GM13976 (cell line): Measurements from ENCODE around the gene PSMD5.

ENCODE experiments used
- DNase-seq: peaks from one replicate; pipeline ENCODE4 v3.0.0; 2012; ENCODE audit warnings: low spot score
- in situ Hi-C: fragments of 300-500 bp; cut with MboI; formaldehyde crosslinking; loops from one replicate; pipeline ENCODE4 v1.12.0; 2022; ENCODE audit warnings: low sequenced_read_pairs, mixed read lengths, inconsistent platforms; ENCODE audit not compliant: unreplicated experiment
- TF ChIP-seq, protein P1 (sequence below): IDR thresholded peaks from 2 replicates; pipeline ENCODE4 v1.5.1; 2012; ENCODE audit warnings: borderline replicate concordance, mild to moderate bottlenecking; ENCODE audit not compliant: insufficient read depth; ENCODE audit errors: extremely low read depth, missing control alignments, control extremely low read depth

PSMD5 gene

DNA sequence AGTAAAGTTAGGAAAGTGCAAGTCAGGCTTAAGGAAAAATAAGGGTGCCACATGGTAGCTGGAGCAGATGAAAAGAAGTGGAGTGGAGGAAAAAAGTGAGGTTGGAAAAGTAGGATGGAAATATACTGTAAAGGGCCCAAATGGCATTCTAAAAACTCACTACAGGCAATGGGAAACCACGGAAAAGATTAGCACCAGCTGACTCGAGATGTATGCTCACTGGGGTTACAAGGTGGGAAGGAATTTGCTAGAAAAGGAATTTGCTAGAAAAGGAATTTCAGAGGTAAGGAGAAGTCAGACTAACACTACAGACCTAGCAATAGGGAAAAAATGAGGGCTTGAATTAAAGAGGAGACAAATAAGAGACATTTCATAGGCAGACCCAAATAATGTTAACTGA, 3.6 kb downstream of the PSMD5 start:
- in situ Hi-C loops = no loop called here
- DNase-seq = no peak
- TF ChIP-seq, protein P1, sequence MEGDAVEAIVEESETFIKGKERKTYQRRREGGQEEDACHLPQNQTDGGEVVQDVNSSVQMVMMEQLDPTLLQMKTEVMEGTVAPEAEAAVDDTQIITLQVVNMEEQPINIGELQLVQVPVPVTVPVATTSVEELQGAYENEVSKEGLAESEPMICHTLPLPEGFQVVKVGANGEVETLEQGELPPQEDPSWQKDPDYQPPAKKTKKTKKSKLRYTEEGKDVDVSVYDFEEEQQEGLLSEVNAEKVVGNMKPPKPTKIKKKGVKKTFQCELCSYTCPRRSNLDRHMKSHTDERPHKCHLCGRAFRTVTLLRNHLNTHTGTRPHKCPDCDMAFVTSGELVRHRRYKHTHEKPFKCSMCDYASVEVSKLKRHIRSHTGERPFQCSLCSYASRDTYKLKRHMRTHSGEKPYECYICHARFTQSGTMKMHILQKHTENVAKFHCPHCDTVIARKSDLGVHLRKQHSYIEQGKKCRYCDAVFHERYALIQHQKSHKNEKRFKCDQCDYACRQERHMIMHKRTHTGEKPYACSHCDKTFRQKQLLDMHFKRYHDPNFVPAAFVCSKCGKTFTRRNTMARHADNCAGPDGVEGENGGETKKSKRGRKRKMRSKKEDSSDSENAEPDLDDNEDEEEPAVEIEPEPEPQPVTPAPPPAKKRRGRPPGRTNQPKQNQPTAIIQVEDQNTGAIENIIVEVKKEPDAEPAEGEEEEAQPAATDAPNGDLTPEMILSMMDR = no peak

DNA sequence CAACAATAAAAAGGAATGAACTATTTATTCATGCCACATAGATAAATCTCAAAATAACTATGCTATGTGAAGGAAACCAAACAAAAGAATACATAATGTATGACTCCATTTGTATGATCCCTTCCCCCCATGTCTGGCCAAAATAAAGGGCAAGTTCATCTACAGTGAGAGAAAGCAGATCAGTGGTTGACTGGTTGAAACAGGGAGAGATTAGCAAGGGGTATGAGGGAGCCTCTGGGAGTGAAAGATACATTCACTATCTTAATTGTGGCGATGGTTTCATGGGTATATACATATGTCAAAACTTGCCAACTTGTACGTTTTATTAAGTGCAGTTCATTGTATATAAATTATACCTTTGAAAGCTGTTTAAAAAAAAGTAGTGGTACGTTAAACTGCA, 4.8 kb downstream of the PSMD5 start:
- no peak for DNase-seq
- in situ Hi-C loops = no loop called here
- TF ChIP-seq, protein P1 = no peak

DNA sequence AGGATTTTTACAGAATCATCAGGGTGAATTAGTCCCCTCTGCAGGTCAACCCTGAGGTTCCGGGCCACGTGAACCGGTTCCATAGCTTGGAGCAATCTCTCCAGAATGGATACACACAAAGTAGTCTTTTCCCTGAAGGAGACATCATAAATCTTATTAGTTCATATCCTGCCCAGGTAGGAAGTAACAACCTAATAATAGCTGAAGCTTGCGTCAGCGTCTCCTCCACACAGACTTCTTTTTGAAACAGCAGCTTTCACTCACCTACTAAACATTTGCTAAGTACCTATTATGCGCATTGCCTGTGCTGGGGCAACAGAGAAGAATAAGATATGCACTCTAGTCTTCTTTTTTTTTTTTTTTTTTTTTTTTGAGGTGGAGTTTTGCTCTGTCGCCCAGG, 9.4 kb downstream of the PSMD5 start:
- in situ Hi-C loops = no loop called here
- TF ChIP-seq, protein P1 = no peak

DNA sequence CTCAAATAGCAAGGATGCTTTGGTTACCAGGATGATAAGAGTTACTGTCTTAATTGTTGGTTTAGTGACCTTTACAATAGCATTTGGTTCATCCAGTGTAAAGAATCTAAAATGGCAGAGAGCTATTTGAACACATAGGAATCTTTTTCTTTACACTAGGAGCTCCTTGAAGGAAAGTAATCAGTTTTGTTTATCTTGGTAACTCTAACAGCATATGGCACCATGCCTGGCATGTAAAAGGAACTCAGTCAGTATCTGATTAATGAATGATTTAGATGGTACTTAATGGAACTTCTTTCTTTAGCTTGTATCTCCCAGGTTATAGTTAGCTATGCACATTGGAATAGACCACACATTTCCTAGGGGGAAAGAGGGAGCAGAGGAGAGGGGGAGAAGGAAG, 9.9 kb downstream of the PSMD5 start:
- in situ Hi-C loops = no loop called here
- TF ChIP-seq, protein P1 = no peak
- no peak for DNase-seq

More for the DNA sequence above, 9.4 kb downstream of the PSMD5 start:
- DNase-seq = no peak

DNA sequence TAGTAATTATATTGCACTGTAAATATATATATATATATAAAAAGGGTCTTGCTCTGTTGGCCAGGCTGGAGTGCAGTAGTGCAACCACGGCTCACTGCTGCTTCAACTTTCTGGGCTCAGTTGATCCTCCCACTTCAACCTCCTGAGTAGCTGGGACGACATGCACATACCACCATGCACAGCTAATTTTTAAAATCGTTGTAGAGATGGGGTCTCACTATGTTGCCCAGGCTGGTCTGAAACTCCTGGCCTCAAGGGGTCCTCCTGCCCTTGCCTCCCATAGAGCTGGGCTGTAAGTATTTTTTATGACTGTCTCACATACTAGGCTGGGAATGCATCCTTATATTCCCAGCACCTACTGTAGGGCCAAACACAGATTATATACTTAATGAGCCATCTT, 11.9 kb downstream of the PSMD5 start:
- DNase-seq = no peak
- in situ Hi-C loops = no loop called here
- TF ChIP-seq, protein P1 = no peak

DNA sequence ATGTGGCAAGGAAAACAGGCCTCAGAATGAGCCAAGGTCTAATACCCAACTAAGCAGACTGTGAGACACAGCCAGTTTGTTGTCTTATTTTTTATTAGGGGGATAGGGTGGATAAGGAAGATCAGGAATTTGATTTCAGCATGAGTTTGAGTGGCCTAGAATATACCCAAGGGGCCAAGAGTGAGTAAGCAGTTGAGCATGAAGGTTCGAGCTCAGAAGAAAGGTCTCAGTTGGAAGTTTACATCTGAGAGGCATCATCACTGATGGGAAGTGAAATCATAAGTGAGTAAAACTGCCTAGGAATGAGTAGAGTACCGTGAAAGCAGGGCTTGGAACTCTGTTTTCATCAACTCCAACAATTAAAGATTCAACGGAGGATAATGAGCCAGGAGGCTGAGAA, 12.6 kb downstream of the PSMD5 start:
- TF ChIP-seq, protein P1 = no peak
- DNase-seq = no peak
- in situ Hi-C loops = no loop called here

DNA sequence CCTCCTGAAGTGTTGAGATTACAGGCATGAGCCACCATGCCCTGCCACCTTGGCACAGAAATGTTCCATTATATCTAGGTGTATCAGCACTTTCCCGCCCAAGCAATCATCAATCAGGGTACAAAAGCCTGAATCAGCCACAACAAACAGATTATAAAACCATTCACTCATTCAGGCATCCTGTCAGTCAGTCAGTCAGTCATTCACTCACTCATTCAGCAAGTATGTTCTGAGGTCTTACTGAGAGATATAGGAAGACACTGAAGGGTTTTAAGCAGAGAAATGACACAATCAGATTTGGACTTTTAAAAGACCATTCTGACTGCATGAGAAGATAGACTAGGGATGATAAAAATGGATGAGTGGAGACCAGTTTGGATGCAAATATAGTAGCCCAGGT, 13.1 kb downstream of the PSMD5 start:
- TF ChIP-seq, protein P1 = no peak
- DNase-seq = no peak
- in situ Hi-C loops = no loop called here
